OCI-LY3 (cell line): ENCODE results near the gene RNASE2.
"Not testable (repeated sequence)": the region's sequence is repeated elsewhere in the genome, so short reads cannot be mapped to it uniquely, and the experiment has no call there.

ENCODE experiments used
- H2AFZ ChIP-seq: fragments of 200-600, 300-600 bp; shearing (Covaris generic); 2 replicates; pipeline ENCODE4 v1.6.0; 2014; ENCODE audit warnings: antibody characterized with exemption, low read depth, low read length
- H3K27ac ChIP-seq: fragments of 200-600, 300-600 bp; sonication (generic); 2 replicates; pipeline ENCODE4 v1.5.1; 2014; ENCODE audit warnings: mild to moderate bottlenecking, low read length, moderate library complexity, mixed read lengths
- H3K27me3 ChIP-seq: fragments of 200-600, 300-600 bp; sonication (generic); 2 replicates; pipeline ENCODE4 v1.6.1; 2014; ENCODE audit warnings: low read depth, low read length, mixed read lengths
- H3K36me3 ChIP-seq: fragments of 200-600, 300-600 bp; sonication (generic); replicated peaks from 2 replicates; pipeline ENCODE3; 2014; ENCODE audit warnings: low read depth, low read length, mixed read lengths
- H3K4me1 ChIP-seq: fragments of 300-600, 200-600 bp; sonication (generic); 2 replicates; pipeline ENCODE4 v1.6.1; 2014; ENCODE audit warnings: low read length, mixed read lengths
- H3K4me2 ChIP-seq: fragments of 200-600, 300-600 bp; sonication (generic); 2 replicates; pipeline ENCODE4 v1.6.1; 2014; ENCODE audit warnings: low read length, mixed read lengths
- H3K4me3 ChIP-seq: fragments of 300-600, 200-600 bp; sonication (generic); 2 replicates; pipeline ENCODE4 v1.5.1; 2014; ENCODE audit warnings: antibody characterized with exemption, mild to moderate bottlenecking, low read length, moderate library complexity
- H3K79me2 ChIP-seq: fragments of 300-600, 200-600 bp; shearing (Covaris generic); 2 replicates; pipeline ENCODE4 v1.6.1; 2014; ENCODE audit warnings: mild to moderate bottlenecking, low read length, mixed read lengths
- H3K9ac ChIP-seq: fragments of 300-600, 200-600 bp; shearing (Covaris generic); 2 replicates; pipeline ENCODE4 v1.6.0; 2014; ENCODE audit warnings: mild to moderate bottlenecking, low read length, moderate library complexity
- H3K9me3 ChIP-seq: fragments of 200-600, 300-600 bp; shearing (Covaris generic); 2 replicates; pipeline ENCODE4 v1.6.1; 2014; ENCODE audit warnings: low read length, mixed read lengths; ENCODE audit not compliant: insufficient read depth
- H4K20me1 ChIP-seq: fragments of 200-600, 300-600 bp; sonication (generic); 2 replicates; pipeline ENCODE4 v1.6.1; 2016; ENCODE audit warnings: low read length, mixed read lengths; ENCODE audit not compliant: insufficient read depth
- CTCF ChIP-seq: fragments of 200-600, 300-600 bp; sonication (generic); IDR thresholded peaks from 2 replicates; pipeline ENCODE4 v1.5.1; 2014; ENCODE audit warnings: antibody characterized with exemption, low read length, low read depth
- EZH2phosphoT487 ChIP-seq: fragments of 200-600 bp; shearing (Covaris generic); IDR thresholded peaks from 2 replicates; pipeline ENCODE4 v1.6.1; 2018; ENCODE audit warnings: antibody characterized with exemption, mixed run types, low read depth

RNASE2 gene

GRCh38 chr14:20956376-20956976, 1.2 kb downstream of the RNASE2 start:
- TF ChIP-seq CTCF, result no peak
- no peak for TF ChIP-seq EZH2phosphoT487
- H3K27ac ChIP-seq, result no peak overlapping the region
- peaks cover 10% of the 10 kb centered on the region; the same call in 1 of the 2 replicates for H3K27me3 ChIP-seq
- H3K79me2 ChIP-seq, result no peaks in the 10 kb centered on the region
- H3K9ac ChIP-seq, result no peak overlapping the region
- no peaks in the 10 kb centered on the region for H3K36me3 ChIP-seq
- H3K4me3 ChIP-seq, result no peak overlapping the region
- peaks cover 2% of the 10 kb centered on the region; the same call in 1 of the 2 replicates for H3K4me1 ChIP-seq
- H2AFZ ChIP-seq, result no peak overlapping the region
- no peak overlapping the region for H3K4me2 ChIP-seq
- no peaks in the 10 kb centered on the region for H4K20me1 ChIP-seq
- no peaks in the 10 kb centered on the region for H3K9me3 ChIP-seq

- H3K4me1 ChIP-seq, H3K4me2 ChIP-seq: not testable (repeated sequence)
Measured at GRCh38 chr14:20958946-20959345, 3.7 kb downstream of the RNASE2 start.

GRCh38 chr14:20969336-20969735, 14.0 kb downstream of the RNASE2 start:
- Histone ChIP-seq H3K27me3 (peaks cover 46% of the 10 kb centered on the region), H3K4me3 (no peak overlapping the region), H3K9me3 (no peaks in the 10 kb centered on the region), H3K36me3 (no peaks in the 10 kb centered on the region), H3K79me2 (no peaks in the 10 kb centered on the region), H3K4me1 (peaks cover 7% of the 10 kb centered on the region; the same call in 1 of the 2 replicates), H3K9ac (no peak overlapping the region), H3K4me2 (no peak overlapping the region), H4K20me1 (no peaks in the 10 kb centered on the region), H3K27ac (no peak overlapping the region), H2AFZ (no peak overlapping the region)
- TF ChIP-seq CTCF (no peak), EZH2phosphoT487 (no peak)

More at GRCh38 chr14:20958946-20959345, 3.7 kb downstream of the RNASE2 start:
- H3K4me3 ChIP-seq, H3K79me2 ChIP-seq, H3K27ac ChIP-seq, H4K20me1 ChIP-seq, H3K9me3 ChIP-seq, H3K9ac ChIP-seq, H2AFZ ChIP-seq, H3K36me3 ChIP-seq: not testable (repeated sequence)
- peaks cover 10% of the 10 kb centered on the region; the same call in 1 of the 2 replicates for H3K27me3 ChIP-seq

GRCh38 chr14:20970647-20970982, 15.3 kb downstream of the RNASE2 start:
- H3K4me2 ChIP-seq, result peak overlapping the region; percentile 90
- H3K4me1 ChIP-seq, result peaks cover 7% of the 10 kb centered on the region; the same call in 1 of the 2 replicates
- no peaks in the 10 kb centered on the region for H3K79me2 ChIP-seq
- H3K36me3 ChIP-seq, result no peaks in the 10 kb centered on the region
- no peak overlapping the region for H3K27ac ChIP-seq
- peak overlapping the region; percentile 85 for H2AFZ ChIP-seq
- H3K27me3 ChIP-seq, result peaks cover 37% of the 10 kb centered on the region
- H4K20me1 ChIP-seq, result no peaks in the 10 kb centered on the region
- H3K9me3 ChIP-seq, result no peaks in the 10 kb centered on the region
- H3K4me3 ChIP-seq, result peak overlapping the region; percentile 78
- no peak for TF ChIP-seq EZH2phosphoT487
- no peak for TF ChIP-seq CTCF
- peak overlapping the region; percentile 67 for H3K9ac ChIP-seq
